IPS DF 6.9 (cell line): Measurements from ENCODE around the gene NRG3.

Experiments used
- DNase-seq: peaks from one replicate; pipeline ENCODE4 v3.0.0-alpha.2; 2013; ENCODE audit warnings: low read depth, low spot score
- H3K27ac ChIP-seq: one replicate; pipeline ENCODE4 v1.5.1; 2013; ENCODE audit warnings: low read length, control low read depth
- H3K27me3 ChIP-seq: 2 replicates; pipeline ENCODE4 v1.6.1; 2013; ENCODE audit warnings: mild to moderate bottlenecking, low read length; ENCODE audit not compliant: control insufficient read depth, insufficient read depth
- H3K36me3 ChIP-seq: 2 replicates; pipeline ENCODE4 v1.6.1; 2013; ENCODE audit warnings: low read length; ENCODE audit not compliant: control insufficient read depth, insufficient read depth
- H3K4me1 ChIP-seq: 2 replicates; pipeline ENCODE4 v1.6.1; 2013; ENCODE audit warnings: low read length; ENCODE audit not compliant: control insufficient read depth, insufficient read depth
- H3K4me3 ChIP-seq: 2 replicates; pipeline ENCODE4 v1.5.1; 2013; ENCODE audit warnings: mild to moderate bottlenecking, low read length
- H3K9me3 ChIP-seq: 2 replicates; pipeline ENCODE4 v1.6.1; 2013; ENCODE audit warnings: low read length, inconsistent platforms; ENCODE audit not compliant: control insufficient read depth, insufficient read depth
- WGBS: extraction: QIAGEN DNeasy Blood & Tissue Kit; methylation state at CpG from one replicate; pipeline ENCODE4 v1.1.7; 2013; ENCODE audit warnings: mixed read lengths, missing lambda C conversion rate; ENCODE audit not compliant: insufficient read length, insufficient coverage; 5-methylcytosine and 5-hydroxymethylcytosine counted together

The NRG3 gene

DNA sequence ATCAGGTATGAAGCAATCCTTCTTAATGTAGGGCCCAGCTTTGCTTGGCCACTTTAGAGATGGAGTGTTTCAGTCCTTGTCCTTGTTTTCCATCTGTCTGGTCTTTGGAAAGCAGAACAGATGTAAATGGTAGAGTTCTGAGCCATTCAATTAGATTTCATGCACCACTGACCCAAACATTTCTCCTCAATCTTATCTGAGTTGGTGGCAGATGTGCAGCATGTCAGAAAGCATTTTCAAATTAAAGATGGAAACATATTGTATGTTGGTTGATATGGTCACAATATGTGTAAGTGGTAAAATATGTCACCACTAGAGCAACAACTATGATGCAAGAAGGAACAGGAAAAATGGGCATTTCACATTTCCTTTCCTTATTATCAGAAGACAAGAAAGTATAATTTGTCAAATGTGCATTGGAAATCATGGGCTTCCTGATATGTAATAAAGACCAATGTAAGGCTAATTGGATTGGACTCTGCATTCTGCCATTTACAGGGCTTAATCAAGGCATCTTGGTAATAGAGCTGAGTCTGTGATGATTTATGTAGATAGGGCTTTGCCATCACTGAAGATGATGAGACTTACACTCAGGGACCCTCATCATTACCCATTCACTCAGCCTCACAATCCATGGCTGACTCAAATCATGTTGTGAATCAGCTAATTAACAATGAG, 750.7 kb downstream of the NRG3 start:
- no peaks in the 10 kb centered on the region for H3K36me3 ChIP-seq
- no peak for DNase-seq
- no peak overlapping the region for H3K27ac ChIP-seq
- H3K27me3 ChIP-seq: no peaks in the 10 kb centered on the region
- H3K4me3 ChIP-seq: no peak overlapping the region
- H3K4me1 ChIP-seq: no peaks in the 10 kb centered on the region; the same call in 1 of the 2 replicates
- no peaks in the 10 kb centered on the region for H3K9me3 ChIP-seq

DNA sequence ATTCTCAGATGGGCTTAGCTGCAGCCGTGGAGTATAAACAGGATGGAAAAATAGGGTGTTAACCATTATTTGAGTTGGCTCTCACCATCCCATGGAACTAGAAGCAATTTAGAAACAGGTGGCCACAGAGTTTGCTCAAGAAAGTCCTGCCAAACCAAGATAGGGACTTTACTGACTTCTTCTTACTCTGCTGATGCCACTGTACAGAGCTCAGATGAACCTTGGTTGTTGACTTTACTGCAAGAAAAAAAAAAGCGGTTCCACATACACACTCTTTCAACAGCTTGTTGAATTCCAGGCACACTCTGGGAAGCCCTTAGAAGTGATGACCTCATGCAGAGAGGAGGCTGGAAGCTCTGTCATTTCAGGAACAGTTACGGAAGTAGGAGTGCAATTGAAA, 753.4 kb downstream of the NRG3 start:
- H3K4me1 ChIP-seq: no peaks in the 10 kb centered on the region
- no CpG with 5 or more reads among the region's 3 CpGs for WGBS
- no peak for DNase-seq

DNA sequence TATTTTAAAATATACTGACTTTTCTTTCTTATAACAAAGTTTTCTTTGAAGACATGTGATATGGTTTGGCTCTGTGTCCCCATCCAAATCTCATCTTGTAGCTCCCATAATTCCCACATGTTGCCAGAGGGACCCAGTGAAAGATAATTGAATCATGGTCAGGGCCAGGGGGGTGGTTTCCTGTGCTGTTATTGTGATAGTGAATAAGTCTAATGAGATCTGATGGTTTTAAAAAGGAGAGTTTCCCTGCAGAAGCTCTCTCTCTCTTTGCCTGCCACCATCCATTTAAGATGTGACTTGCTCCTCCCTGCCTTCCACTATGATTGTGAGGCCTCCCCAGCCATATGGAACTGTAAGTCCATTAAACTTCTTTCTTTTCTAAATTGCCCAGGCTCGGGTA, 768.1 kb downstream of the NRG3 start:
- WGBS: no CpG with 5 or more reads among the region's 1 CpG
- Histone ChIP-seq H3K9me3 (no peaks in the 10 kb centered on the region), H3K36me3 (no peaks in the 10 kb centered on the region), H3K4me1 (no peaks in the 10 kb centered on the region), H3K27me3 (no peaks in the 10 kb centered on the region), H3K4me3 (no peak overlapping the region), H3K27ac (no peak overlapping the region)
- DNase-seq: no peak

More for the DNA sequence above, 753.4 kb downstream of the NRG3 start:
- Histone ChIP-seq H3K27me3 (no peaks in the 10 kb centered on the region), H3K36me3 (no peaks in the 10 kb centered on the region), H3K9me3 (no peaks in the 10 kb centered on the region), H3K4me3 (no peak overlapping the region), H3K27ac (no peak overlapping the region)

DNA sequence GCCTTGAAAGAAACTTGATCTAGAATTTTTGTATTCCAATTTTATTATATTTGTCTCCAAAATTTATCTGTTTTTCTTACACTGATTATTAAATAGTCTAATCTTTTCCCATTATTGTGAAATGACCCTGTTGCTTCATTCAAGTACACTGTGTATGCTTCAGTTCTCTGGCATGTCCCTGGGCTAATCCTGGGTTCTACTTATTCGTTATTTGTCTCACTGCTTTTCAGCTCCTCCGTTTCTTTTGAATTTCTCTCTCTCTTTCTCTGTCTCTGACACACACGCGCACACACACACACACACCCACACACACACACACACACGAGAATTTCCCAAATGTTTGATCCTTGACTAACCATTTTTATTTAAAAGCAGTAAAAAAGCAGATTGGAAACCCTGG, 768.6 kb downstream of the NRG3 start:
- Histone ChIP-seq H3K9me3 (no peaks in the 10 kb centered on the region), H3K4me1 (no peaks in the 10 kb centered on the region), H3K36me3 (no peaks in the 10 kb centered on the region), H3K27ac (no peak overlapping the region), H3K4me3 (no peak overlapping the region), H3K27me3 (no peaks in the 10 kb centered on the region)
- DNase-seq: no peak
- whole genome bisulfite sequencing: no CpG with 5 or more reads among the region's 5 CpGs

DNA sequence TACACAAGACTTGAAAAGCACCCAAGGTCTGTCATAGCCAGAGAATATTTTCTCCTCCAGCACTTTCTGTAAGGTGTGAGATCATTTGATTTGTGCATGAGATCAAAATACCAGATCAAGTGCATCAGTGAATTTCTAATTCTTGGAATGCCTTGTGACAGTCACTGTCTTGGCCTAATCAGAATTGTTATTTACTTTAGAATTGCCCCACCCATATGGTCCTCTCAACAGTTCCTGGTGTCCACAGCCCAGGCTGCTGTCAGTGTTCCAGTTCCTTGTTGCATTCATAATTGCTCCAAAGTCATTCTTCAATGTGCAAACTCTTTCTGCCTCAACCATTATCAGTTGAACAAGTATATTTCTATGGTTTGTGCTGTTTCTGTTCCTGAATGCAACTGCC, 770.2 kb downstream of the NRG3 start:
- Histone ChIP-seq H3K27ac (no peak overlapping the region), H3K9me3 (no peaks in the 10 kb centered on the region), H3K36me3 (no peaks in the 10 kb centered on the region), H3K4me3 (no peak overlapping the region), H3K4me1 (no peaks in the 10 kb centered on the region), H3K27me3 (no peaks in the 10 kb centered on the region)
- DNase-seq: no peak

DNA sequence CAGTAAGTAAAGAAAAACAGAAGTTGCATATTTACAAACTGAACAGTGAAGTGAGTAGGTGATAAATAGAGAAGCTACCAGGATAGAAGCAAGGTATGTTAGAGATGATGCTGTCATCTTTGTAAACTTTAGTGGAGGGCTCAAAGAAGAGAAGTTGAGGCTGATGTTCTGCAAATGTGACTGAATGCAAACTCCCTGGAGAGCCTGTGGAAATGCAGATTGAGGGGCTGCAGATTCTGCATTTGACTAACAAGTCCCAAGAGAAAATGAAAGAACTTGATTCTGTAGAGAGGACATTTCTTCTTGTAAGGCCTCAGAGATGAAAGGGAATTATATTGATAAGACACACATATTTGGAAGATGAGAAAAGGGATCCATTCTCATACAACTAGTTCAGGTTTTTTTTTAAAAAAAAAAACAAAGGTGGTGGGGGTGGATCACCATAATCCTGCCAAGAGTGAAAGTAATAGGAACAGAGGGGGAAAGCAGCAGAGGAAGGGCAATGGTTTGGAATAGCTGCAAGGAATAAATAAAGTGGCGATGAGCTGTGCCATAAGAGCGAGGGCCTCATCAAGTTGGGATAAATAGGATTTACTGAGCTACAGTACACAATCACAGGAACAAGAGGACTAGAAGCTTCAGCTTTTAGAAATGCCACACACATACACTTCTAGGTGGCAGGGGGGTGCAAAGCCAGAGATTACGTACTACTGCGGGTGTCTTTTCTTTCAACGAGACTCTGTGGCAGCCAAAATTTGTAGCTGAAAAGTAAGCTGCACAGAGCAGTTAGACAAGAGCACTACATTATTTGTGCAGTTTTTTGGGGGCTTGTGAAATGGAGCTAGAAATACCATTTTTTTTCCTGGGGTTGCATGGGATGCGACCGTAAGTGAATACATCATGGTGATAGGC, 778.5 kb downstream of the NRG3 start:
- no peak for DNase-seq
- H3K36me3 ChIP-seq: no peaks in the 10 kb centered on the region
- peaks cover 2% of the 10 kb centered on the region; the same call in 1 of the 2 replicates for H3K4me1 ChIP-seq
- no peaks in the 10 kb centered on the region for H3K9me3 ChIP-seq
- WGBS: no CpG with 5 or more reads among the region's 7 CpGs
- H3K27ac ChIP-seq: no peak overlapping the region
- H3K4me3 ChIP-seq: no peak overlapping the region
- no peaks in the 10 kb centered on the region; the same call in 1 of the 2 replicates for H3K27me3 ChIP-seq

DNA sequence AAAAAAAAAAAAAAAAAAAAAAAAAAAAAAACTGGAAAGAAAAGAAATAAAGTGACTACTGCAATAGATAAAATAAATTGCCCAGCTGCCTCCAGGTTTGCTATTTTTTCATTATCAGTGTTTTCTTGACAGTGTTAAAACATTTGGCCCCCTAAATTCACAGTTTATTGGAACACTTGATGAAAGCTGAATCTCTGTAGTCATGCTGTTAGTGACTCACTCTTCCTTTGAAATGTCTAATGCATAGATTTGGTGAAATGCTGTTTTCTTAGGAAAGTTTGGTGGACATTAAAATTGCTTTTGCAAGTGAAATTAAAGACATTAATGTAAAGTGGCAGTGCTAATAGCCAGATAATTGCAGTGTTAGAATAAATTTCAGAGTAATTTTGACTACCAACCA, 785.2 kb downstream of the NRG3 start:
- no peaks in the 10 kb centered on the region for H3K36me3 ChIP-seq
- H3K27ac ChIP-seq: no peak overlapping the region
- no peaks in the 10 kb centered on the region for H3K4me1 ChIP-seq
- H3K9me3 ChIP-seq: no peaks in the 10 kb centered on the region
- no peak overlapping the region for H3K4me3 ChIP-seq
- H3K27me3 ChIP-seq: no peaks in the 10 kb centered on the region
- no peak for DNase-seq

DNA sequence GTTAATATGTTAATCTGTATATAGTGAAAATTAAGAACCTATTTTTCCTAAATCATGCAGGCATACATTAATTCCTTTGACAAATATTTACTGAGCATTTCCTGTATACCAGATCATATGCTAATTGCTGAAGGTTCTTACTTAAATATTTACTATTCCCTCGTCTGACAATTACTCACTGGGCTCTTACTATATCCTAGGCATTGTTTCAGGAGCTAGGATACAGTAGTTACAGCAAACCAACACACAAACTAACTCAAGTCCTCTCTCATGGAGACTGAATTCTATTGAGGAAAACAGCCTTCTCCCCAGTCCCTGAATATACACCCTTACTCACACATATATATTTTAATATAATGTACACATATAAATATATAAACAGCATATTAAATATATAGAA, 786.0 kb downstream of the NRG3 start:
- Histone ChIP-seq H3K4me1 (no peaks in the 10 kb centered on the region), H3K36me3 (no peaks in the 10 kb centered on the region), H3K4me3 (no peak overlapping the region), H3K9me3 (no peaks in the 10 kb centered on the region), H3K27ac (no peak overlapping the region), H3K27me3 (no peaks in the 10 kb centered on the region)
- no CpG with 5 or more reads among the region's 1 CpG for WGBS
- DNase-seq: no peak

DNA sequence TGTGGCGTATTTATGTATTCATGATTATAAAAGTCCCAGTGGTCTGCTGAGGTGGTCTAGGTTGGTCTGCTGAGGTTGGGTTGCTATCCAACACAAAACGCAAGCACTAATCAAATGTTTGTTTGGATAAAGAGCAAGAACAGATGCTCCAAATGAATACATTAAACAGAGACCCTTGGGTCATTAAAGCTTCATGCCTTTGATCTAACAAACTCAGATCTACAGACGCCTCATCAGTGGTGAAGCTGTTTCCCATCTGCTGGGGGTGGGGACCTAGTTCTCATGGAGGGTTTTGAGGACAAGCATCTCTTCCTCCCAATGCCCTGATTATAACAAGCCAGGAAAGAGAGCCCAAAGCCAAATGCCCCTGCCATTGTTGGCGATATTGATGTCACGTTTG, 786.7 kb downstream of the NRG3 start:
- H3K27me3 ChIP-seq: no peaks in the 10 kb centered on the region
- H3K4me3 ChIP-seq: no peak overlapping the region
- H3K36me3 ChIP-seq: no peaks in the 10 kb centered on the region
- H3K27ac ChIP-seq: no peak overlapping the region
- DNase-seq: no peak
- WGBS: no CpG with 5 or more reads among the region's 5 CpGs
- no peaks in the 10 kb centered on the region for H3K9me3 ChIP-seq
- H3K4me1 ChIP-seq: no peaks in the 10 kb centered on the region

DNA sequence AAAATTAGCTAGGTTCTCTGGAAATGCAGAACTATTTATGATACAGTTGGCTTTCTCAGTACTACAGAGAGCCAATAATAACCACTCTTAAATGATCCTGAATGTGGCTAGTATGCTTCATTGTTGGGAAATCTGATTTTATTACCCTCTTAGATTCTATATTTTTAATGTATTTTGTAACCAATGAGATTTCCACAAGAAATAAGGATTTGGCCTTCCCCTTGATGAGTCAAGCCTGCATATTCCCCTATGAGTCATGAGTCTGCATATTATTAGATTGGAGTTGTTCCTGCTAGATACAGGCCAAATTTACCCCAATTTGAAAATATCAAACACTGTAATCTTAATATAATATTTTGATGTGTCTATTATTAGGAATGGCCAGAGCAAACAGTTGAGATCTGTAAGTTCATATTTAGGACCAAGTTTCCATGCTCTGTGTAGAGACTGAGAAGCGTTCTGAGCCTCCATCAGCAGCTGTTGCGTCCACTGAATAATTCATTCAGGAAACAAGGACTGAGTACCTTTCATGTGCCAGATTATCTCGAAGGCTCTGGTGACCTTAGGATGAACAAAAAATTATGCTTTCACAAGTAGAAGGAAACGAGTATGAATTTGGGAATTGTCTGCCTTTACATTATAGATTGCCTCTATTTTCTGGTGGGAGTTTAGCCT, 793.4 kb downstream of the NRG3 start:
- no peaks in the 10 kb centered on the region for H3K4me1 ChIP-seq
- H3K27me3 ChIP-seq: no peaks in the 10 kb centered on the region
- H3K4me3 ChIP-seq: no peak overlapping the region
- DNase-seq: no peak
- no peaks in the 10 kb centered on the region for H3K36me3 ChIP-seq
- no peak overlapping the region for H3K27ac ChIP-seq
- no CpG with 5 or more reads among the region's 4 CpGs for WGBS
- no peaks in the 10 kb centered on the region for H3K9me3 ChIP-seq
